Neural cell (in vitro differentiated cells): ENCODE data around the gene BLNK.

Experiments
- EP300 ChIP-seq: fragments of 450-650 bp; conservative IDR thresholded peaks from 2 replicates; pipeline ENCODE4 v1.6.1; 2014; ENCODE audit warnings: antibody characterized with exemption, mild to moderate bottlenecking, moderate library complexity; ENCODE audit not compliant: poor library complexity, severe bottlenecking
- EZH2 ChIP-seq: fragments of 200-600, 300-800 bp; shearing (Covaris generic), sonication (generic); IDR thresholded peaks from 2 replicates; pipeline ENCODE4 v1.6.1; 2014; ENCODE audit warnings: antibody characterized with exemption, low read length, borderline replicate concordance, mild to moderate bottlenecking; ENCODE audit not compliant: insufficient read depth, poor library complexity, severe bottlenecking
- MXI1 ChIP-seq: fragments of 450-650 bp; conservative IDR thresholded peaks from 2 replicates; pipeline ENCODE4 v1.6.1; 2014; ENCODE audit warnings: antibody characterized with exemption, mild to moderate bottlenecking; ENCODE audit not compliant: poor library complexity, severe bottlenecking
- POLR2AphosphoS5 ChIP-seq: IDR thresholded peaks from 2 replicates; pipeline ENCODE4 v1.6.1; 2012
- SMC3 ChIP-seq: fragments of 450-650 bp; conservative IDR thresholded peaks from 2 replicates; pipeline ENCODE4 v1.6.1; 2014; ENCODE audit warnings: antibody characterized with exemption, mild to moderate bottlenecking, moderate library complexity; ENCODE audit not compliant: poor library complexity
- TAF1 ChIP-seq: IDR thresholded peaks from 2 replicates; pipeline ENCODE4 v1.6.1; 2012; ENCODE audit warnings: low read depth
- TF ChIP-seq, protein P1 (sequence below): fragments of 450-650 bp; IDR thresholded peaks from 2 replicates; pipeline ENCODE4 v1.5.1; 2014; ENCODE audit warnings: antibody characterized with exemption, mild to moderate bottlenecking, moderate library complexity; ENCODE audit not compliant: poor library complexity, severe bottlenecking
- TF ChIP-seq, protein P2 (sequence below): IDR thresholded peaks from 2 replicates; pipeline ENCODE4 v1.6.1; 2012; ENCODE audit warnings: borderline replicate concordance

DNA sequence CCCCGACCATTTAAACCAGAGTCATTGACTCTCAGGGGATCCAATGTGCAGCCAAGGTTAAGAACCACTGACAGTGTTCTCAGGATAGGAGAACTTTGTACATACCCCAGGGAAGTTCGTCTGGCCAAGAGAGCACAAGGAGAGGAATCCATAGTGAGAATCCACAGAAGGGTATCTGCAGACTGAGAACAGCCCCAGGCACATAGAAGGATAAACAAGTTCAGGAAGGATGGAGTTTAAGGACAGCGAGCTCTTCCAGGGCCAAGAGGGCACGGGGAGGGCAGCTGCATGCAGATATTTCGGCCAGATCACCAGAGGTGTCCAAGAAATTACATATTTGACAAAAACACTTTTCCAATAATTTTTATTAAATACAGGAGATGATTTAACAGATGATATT lies 16.4 kb downstream of the BLNK start:
- TF ChIP-seq, protein P1, sequence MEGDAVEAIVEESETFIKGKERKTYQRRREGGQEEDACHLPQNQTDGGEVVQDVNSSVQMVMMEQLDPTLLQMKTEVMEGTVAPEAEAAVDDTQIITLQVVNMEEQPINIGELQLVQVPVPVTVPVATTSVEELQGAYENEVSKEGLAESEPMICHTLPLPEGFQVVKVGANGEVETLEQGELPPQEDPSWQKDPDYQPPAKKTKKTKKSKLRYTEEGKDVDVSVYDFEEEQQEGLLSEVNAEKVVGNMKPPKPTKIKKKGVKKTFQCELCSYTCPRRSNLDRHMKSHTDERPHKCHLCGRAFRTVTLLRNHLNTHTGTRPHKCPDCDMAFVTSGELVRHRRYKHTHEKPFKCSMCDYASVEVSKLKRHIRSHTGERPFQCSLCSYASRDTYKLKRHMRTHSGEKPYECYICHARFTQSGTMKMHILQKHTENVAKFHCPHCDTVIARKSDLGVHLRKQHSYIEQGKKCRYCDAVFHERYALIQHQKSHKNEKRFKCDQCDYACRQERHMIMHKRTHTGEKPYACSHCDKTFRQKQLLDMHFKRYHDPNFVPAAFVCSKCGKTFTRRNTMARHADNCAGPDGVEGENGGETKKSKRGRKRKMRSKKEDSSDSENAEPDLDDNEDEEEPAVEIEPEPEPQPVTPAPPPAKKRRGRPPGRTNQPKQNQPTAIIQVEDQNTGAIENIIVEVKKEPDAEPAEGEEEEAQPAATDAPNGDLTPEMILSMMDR: no peak
- TF ChIP-seq SMC3 (no peak), EZH2 (no peak), POLR2AphosphoS5 (no peak), EP300 (no peak), TAF1 (no peak), MXI1 (no peak)
- TF ChIP-seq, protein P2, sequence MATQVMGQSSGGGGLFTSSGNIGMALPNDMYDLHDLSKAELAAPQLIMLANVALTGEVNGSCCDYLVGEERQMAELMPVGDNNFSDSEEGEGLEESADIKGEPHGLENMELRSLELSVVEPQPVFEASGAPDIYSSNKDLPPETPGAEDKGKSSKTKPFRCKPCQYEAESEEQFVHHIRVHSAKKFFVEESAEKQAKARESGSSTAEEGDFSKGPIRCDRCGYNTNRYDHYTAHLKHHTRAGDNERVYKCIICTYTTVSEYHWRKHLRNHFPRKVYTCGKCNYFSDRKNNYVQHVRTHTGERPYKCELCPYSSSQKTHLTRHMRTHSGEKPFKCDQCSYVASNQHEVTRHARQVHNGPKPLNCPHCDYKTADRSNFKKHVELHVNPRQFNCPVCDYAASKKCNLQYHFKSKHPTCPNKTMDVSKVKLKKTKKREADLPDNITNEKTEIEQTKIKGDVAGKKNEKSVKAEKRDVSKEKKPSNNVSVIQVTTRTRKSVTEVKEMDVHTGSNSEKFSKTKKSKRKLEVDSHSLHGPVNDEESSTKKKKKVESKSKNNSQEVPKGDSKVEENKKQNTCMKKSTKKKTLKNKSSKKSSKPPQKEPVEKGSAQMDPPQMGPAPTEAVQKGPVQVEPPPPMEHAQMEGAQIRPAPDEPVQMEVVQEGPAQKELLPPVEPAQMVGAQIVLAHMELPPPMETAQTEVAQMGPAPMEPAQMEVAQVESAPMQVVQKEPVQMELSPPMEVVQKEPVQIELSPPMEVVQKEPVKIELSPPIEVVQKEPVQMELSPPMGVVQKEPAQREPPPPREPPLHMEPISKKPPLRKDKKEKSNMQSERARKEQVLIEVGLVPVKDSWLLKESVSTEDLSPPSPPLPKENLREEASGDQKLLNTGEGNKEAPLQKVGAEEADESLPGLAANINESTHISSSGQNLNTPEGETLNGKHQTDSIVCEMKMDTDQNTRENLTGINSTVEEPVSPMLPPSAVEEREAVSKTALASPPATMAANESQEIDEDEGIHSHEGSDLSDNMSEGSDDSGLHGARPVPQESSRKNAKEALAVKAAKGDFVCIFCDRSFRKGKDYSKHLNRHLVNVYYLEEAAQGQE: no peak
